MM.1S (cell line): ENCODE data around the gene WBP1L.
"Not testable (repeated sequence)": the region's sequence is repeated elsewhere in the genome, so short reads cannot be mapped to it uniquely, and the experiment has no call there.

ENCODE experiments used
- DNase-seq: peaks from one replicate; pipeline ENCODE4 v3.0.0-alpha.2; 2015
- H2AFZ ChIP-seq: fragments of 300-600 bp; sonication (generic); 2 replicates; pipeline ENCODE4 v1.6.0; 2016; ENCODE audit warnings: antibody characterized with exemption, low read length
- H3F3A ChIP-seq: fragments of 300-600 bp; sonication (generic); 2 replicates; pipeline ENCODE4 v1.6.1; 2016; ENCODE audit warnings: mild to moderate bottlenecking, antibody characterized with exemption, low read length, moderate library complexity, mixed read lengths; ENCODE audit not compliant: insufficient read depth
- H3K27ac ChIP-seq: fragments of 300-600 bp; sonication (generic); 2 replicates; pipeline ENCODE4 v1.5.1; 2016; ENCODE audit warnings: mild to moderate bottlenecking, low read length
- H3K27me3 ChIP-seq: fragments of 300-600 bp; sonication (generic); replicated peaks from 2 replicates; pipeline ENCODE4 v1.6.0; 2016; ENCODE audit warnings: low read length; ENCODE audit not compliant: insufficient read depth
- H3K36me3 ChIP-seq: fragments of 300-600 bp; sonication (generic); replicated peaks from 2 replicates; pipeline ENCODE4 v1.6.1; 2016; ENCODE audit warnings: mild to moderate bottlenecking, low read length, mixed read lengths; ENCODE audit not compliant: insufficient read depth
- H3K4me1 ChIP-seq: fragments of 300-600 bp; sonication (generic); 2 replicates; pipeline ENCODE4 v1.6.1; 2016; ENCODE audit warnings: low read length, mixed read lengths
- H3K4me2 ChIP-seq: fragments of 300-600 bp; sonication (generic); 2 replicates; pipeline ENCODE4 v1.6.0; 2016; ENCODE audit warnings: low read depth, low read length
- H3K4me3 ChIP-seq: fragments of 300-600 bp; sonication (generic); 2 replicates; pipeline ENCODE4 v1.5.1; 2016; ENCODE audit warnings: low read length, mixed read lengths
- H3K79me2 ChIP-seq: fragments of 300-600 bp; sonication (generic); 2 replicates; pipeline ENCODE4 v1.6.1; 2016; ENCODE audit warnings: mixed run types, low read length, mixed read lengths
- H3K9ac ChIP-seq: fragments of 300-600 bp; sonication (generic); 2 replicates; pipeline ENCODE4 v1.6.1; 2016; ENCODE audit warnings: low read length, mixed read lengths
- H3K9me2 ChIP-seq: fragments of 300-600 bp; sonication (generic); replicated peaks from 2 replicates; pipeline ENCODE4 v1.6.1; 2016; ENCODE audit warnings: mild to moderate bottlenecking, low read length, mixed read lengths; ENCODE audit not compliant: insufficient read depth
- H3K9me3 ChIP-seq: fragments of 300-600 bp; sonication (generic); replicated peaks from 2 replicates; pipeline ENCODE4 v1.6.1; 2016; ENCODE audit warnings: mild to moderate bottlenecking, low read length, mixed read lengths; ENCODE audit not compliant: insufficient read depth
- H4K20me1 ChIP-seq: fragments of 300-600 bp; sonication (generic); 2 replicates; pipeline ENCODE4 v1.6.1; 2016; ENCODE audit warnings: mild to moderate bottlenecking, low read length, moderate library complexity, mixed read lengths; ENCODE audit not compliant: insufficient read depth
- EZH2 ChIP-seq: fragments of 300-600 bp; sonication (generic); optimal IDR thresholded peaks from 2 replicates; pipeline ENCODE3; 2017; ENCODE audit warnings: low read depth, mild to moderate bottlenecking, antibody characterized with exemption, low read length, mixed read lengths
- EZH2phosphoT487 ChIP-seq: fragments of 300-600 bp; sonication (generic); IDR thresholded peaks from 2 replicates; pipeline ENCODE4 v1.6.1; 2018; ENCODE audit warnings: antibody characterized with exemption, low read length
- TF ChIP-seq, protein P1 (sequence below): fragments of 300-600 bp; sonication (generic); IDR thresholded peaks from 2 replicates; pipeline ENCODE4 v1.5.1; 2016; ENCODE audit warnings: antibody characterized with exemption, low read length, mixed read lengths

Gene WBP1L

DNA sequence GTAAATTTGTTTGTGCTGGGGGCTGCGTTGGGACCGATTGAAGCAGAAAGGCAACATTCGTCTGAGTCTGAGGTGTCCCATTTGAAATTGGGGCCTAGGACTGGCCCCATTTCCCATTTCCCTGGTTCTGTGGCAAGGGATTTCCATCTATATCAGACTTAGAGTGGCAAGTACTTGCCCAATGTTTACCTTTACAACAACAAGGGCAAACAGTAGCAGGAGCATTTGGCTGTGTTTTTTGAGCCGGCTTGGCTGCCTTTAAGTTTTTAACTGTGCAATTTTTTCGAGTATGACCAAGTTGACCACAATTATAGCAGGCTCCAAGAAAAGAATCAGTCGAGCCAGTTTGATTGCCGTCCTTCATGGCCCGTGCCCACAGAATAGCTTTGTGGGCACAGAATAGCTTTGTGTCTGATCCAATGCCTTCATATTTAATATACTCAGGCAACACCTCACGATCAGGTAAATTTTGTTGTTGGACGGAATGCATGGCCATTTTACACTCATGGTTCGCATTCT is 98.1 kb downstream of the WBP1L start:
- no peak for DNase-seq
- H3K27me3 ChIP-seq = no peaks in the 10 kb centered on the region
- H3K4me2 ChIP-seq = no peak overlapping the region
- H3K4me1 ChIP-seq = no peaks in the 10 kb centered on the region
- no peaks in the 10 kb centered on the region for H3K9me3 ChIP-seq
- H2AFZ ChIP-seq = no peak overlapping the region
- H3F3A ChIP-seq = no peaks in the 10 kb centered on the region
- H4K20me1 ChIP-seq = no peaks in the 10 kb centered on the region
- H3K36me3 ChIP-seq = no peaks in the 10 kb centered on the region
- no peaks in the 10 kb centered on the region for H3K79me2 ChIP-seq
- TF ChIP-seq EZH2 (no peak), EZH2phosphoT487 (no peak)
- TF ChIP-seq, protein P1, sequence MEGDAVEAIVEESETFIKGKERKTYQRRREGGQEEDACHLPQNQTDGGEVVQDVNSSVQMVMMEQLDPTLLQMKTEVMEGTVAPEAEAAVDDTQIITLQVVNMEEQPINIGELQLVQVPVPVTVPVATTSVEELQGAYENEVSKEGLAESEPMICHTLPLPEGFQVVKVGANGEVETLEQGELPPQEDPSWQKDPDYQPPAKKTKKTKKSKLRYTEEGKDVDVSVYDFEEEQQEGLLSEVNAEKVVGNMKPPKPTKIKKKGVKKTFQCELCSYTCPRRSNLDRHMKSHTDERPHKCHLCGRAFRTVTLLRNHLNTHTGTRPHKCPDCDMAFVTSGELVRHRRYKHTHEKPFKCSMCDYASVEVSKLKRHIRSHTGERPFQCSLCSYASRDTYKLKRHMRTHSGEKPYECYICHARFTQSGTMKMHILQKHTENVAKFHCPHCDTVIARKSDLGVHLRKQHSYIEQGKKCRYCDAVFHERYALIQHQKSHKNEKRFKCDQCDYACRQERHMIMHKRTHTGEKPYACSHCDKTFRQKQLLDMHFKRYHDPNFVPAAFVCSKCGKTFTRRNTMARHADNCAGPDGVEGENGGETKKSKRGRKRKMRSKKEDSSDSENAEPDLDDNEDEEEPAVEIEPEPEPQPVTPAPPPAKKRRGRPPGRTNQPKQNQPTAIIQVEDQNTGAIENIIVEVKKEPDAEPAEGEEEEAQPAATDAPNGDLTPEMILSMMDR = no peak
- H3K9me2 ChIP-seq = no peaks in the 10 kb centered on the region
- no peak overlapping the region for H3K4me3 ChIP-seq
- H3K27ac ChIP-seq = no peak overlapping the region
- no peak overlapping the region for H3K9ac ChIP-seq

DNA sequence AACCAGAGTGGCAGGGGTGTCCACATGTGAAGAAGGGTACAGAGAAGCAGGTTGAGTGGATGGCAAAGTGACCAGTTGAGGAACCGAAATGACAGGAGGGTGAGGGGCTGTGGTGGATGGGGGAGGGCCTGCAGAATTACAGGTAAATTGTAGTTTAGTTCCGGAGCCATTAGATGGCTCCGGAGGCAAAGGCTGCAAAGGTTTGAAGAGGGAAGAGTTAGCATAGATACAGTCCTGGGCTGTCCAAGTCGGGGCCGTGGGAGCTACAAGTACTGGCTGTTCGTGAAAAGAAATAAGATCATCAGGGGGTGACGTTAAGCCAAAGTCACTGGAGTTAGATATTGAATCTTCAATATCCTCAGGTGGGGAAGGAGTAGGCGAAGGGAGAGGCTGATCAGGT is 99.4 kb downstream of the WBP1L start:
- not testable (repeated sequence) for H3K27me3 ChIP-seq, H3K79me2 ChIP-seq, H3K36me3 ChIP-seq, H4K20me1 ChIP-seq, DNase-seq, H3K9me3 ChIP-seq, H3K9me2 ChIP-seq, H3K27ac ChIP-seq, H3F3A ChIP-seq, H2AFZ ChIP-seq, H3K4me3 ChIP-seq, H3K4me2 ChIP-seq, H3K9ac ChIP-seq, H3K4me1 ChIP-seq

DNA sequence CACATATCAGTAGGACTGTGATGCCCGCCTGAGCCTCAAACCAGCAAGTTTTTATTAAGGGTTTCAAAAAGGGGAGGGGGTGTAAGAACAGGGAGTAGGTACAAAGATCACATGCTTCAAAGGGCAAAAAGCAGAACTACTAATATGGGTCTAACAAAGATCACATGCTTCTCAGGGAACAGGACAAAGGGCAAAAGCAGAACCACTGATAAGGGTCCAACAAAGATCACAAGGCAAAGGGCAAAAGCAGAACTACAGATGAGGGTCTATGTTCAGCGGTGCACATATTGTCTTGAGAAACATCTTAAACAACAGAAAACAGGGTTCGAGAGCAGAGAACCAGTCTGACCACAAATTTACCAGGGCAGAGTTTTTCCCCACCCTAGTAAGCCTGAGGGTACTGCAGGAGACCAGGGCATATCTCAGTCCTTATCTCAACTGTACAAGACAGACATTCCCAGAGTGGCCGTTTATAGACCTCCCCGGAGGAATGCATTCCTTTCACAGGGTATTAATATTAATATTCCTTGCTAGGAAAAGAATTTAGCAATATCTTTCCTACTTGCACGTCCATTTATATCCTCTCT is 100.5 kb downstream of the WBP1L start:
- not testable (repeated sequence) for H3K9me3 ChIP-seq, H3K9ac ChIP-seq, H4K20me1 ChIP-seq, H3K27ac ChIP-seq, H3K9me2 ChIP-seq, DNase-seq, H3K4me1 ChIP-seq, H3K79me2 ChIP-seq, H3K4me2 ChIP-seq, H3K36me3 ChIP-seq, H2AFZ ChIP-seq, H3F3A ChIP-seq, H3K27me3 ChIP-seq, H3K4me3 ChIP-seq

DNA sequence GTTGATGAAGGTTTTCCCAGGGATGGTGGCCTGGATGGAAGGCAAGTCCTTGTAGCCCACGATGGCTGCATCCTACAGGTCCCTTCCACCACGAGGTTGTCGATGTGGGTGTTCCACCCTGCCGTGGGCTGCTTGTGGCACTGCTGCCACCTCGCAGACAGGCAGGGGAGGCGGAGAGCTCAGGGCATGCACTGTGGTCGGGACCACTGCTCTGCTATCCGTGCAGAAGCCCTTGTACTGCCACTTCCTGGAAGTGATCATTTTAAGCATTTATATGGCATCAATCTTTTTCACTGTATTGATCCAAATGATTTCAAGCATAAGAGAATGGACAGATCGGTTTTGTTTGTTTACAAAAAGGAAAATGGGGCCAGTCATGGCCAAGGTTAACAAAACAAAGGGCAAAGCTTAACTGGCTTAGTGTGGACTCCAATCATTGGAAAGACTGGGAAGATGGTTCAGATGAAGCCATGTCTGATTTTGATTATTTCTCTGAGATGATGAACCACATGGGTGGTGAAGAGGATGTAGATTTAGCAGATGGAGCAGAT is 101.7 kb downstream of the WBP1L start:
- Histone ChIP-seq H3K79me2 (no peaks in the 10 kb centered on the region), H3K9me2 (no peaks in the 10 kb centered on the region), H3K4me3 (no peak overlapping the region), H4K20me1 (no peaks in the 10 kb centered on the region), H3K4me2 (no peak overlapping the region), H3K36me3 (no peaks in the 10 kb centered on the region), H3K27ac (no peak overlapping the region), H3K4me1 (no peaks in the 10 kb centered on the region), H3F3A (no peaks in the 10 kb centered on the region), H3K9me3 (no peaks in the 10 kb centered on the region), H2AFZ (no peak overlapping the region), H3K27me3 (no peaks in the 10 kb centered on the region), H3K9ac (no peak overlapping the region)
- no peak for DNase-seq
- TF ChIP-seq EZH2phosphoT487 = no peak
- TF ChIP-seq EZH2 = no peak
- TF ChIP-seq, protein P1 = no peak
